SJSA1 (cell line): ENCODE results near the gene BICDL2. TPM values are rescaled to one million over a fixed set of nuclear protein-coding genes. Genes with fewer than 3 reads are reported as not detected.
"Not testable (repeated sequence)": the region's sequence is repeated elsewhere in the genome, so short reads cannot be mapped to it uniquely, and the experiment has no call there.

Experiments
- DNase-seq, 2 experiments: peaks; one replicate each; pipeline ENCODE4 v3.0.0-alpha.2; 2015 to 2020; ENCODE audit warnings: low spot score in 2 of 2, low read depth in 1 of 2
- H3K27ac ChIP-seq: fragments of 250-450 bp; sonication (Bioruptor Pico); 2 replicates; pipeline ENCODE4 v1.5.1; 2020; ENCODE audit warnings: mild to moderate bottlenecking, moderate library complexity
- H3K27me3 ChIP-seq: fragments of 250-450 bp; sonication (Bioruptor Pico); replicated peaks from 2 replicates; pipeline ENCODE4 v1.5.1; 2020; ENCODE audit warnings: mild to moderate bottlenecking, moderate library complexity
- H3K36me3 ChIP-seq: fragments of 250-450 bp; sonication (Bioruptor Pico); 2 replicates; pipeline ENCODE4 v1.5.1; 2020; ENCODE audit warnings: mild to moderate bottlenecking
- H3K4me1 ChIP-seq: fragments of 250-450 bp; sonication (Bioruptor Pico); replicated peaks from 2 replicates; pipeline ENCODE4 v1.6.1; 2021; ENCODE audit warnings: mild to moderate bottlenecking
- H3K4me3 ChIP-seq: fragments of 250-450 bp; sonication (Bioruptor Pico); 2 replicates; pipeline ENCODE4 v1.5.1; 2020; ENCODE audit warnings: mild to moderate bottlenecking
- H3K9me3 ChIP-seq: fragments of 250-450 bp; sonication (Bioruptor Pico); replicated peaks from 2 replicates; pipeline ENCODE4 v1.5.1; 2020; ENCODE audit warnings: mild to moderate bottlenecking
- total RNA-seq: library from RNA; depleted of rRNA; stranded (reverse); fragments of >200 nt; shearing (Covaris generic); gene quantifications from 2 replicates; pipeline ENCODE4 v1.2.3, GENCODE V29; 2014

BICDL2 gene
- total RNA-seq, 1 experiment from 2014 or later: not detected

- H3K9me3 ChIP-seq, H3K4me1 ChIP-seq, H3K27me3 ChIP-seq, H3K27ac ChIP-seq, DNase-seq, H3K36me3 ChIP-seq, H3K4me3 ChIP-seq: not testable (repeated sequence)
These were observed 35.4 kb upstream of the BICDL2 start for GRCh38 chr16:3072148-3072547.

- H3K4me3 ChIP-seq: no peak overlapping the region
- H3K27ac ChIP-seq: no peak overlapping the region
- H3K36me3 ChIP-seq: 0 out of 2 replicates have a peak, but pooled peaks cover 8% of the 10 kb centered on the region
- no peaks in the 10 kb centered on the region for H3K27me3 ChIP-seq
- no peak for DNase-seq
- H3K9me3 ChIP-seq: no peaks in the 10 kb centered on the region
- H3K4me1 ChIP-seq: peaks cover under 1% of the 10 kb centered on the region; the same call in 1 of the 2 replicates
These were observed 34.9 kb upstream of the BICDL2 start for GRCh38 chr16:3071655-3072054.

GRCh38 chr16:3070608-3071111 is 33.9 kb upstream of the BICDL2 start:
- no peaks in the 10 kb centered on the region for H3K27me3 ChIP-seq
- DNase-seq: no peak

GRCh38 chr16:3069146-3069545 is 32.4 kb upstream of the BICDL2 start:
- not testable (repeated sequence) for H3K27me3 ChIP-seq, H3K36me3 ChIP-seq, H3K27ac ChIP-seq, H3K4me3 ChIP-seq, DNase-seq, H3K9me3 ChIP-seq
- H3K4me1 ChIP-seq: peaks cover 24% of the 10 kb centered on the region

More at GRCh38 chr16:3070608-3071111, 33.9 kb upstream of the BICDL2 start:
- Histone ChIP-seq H3K9me3 (no peaks in the 10 kb centered on the region), H3K27ac (no peak overlapping the region), H3K36me3 (0 out of 2 replicates have a peak, but pooled peaks cover 8% of the 10 kb centered on the region), H3K4me3 (no peak overlapping the region), H3K4me1 (peaks cover 10% of the 10 kb centered on the region)

- 0 out of 2 replicates have a peak, but pooled peaks cover 8% of the 10 kb centered on the region for H3K36me3 ChIP-seq
- H3K27ac ChIP-seq: no peak overlapping the region
- H3K27me3 ChIP-seq: no peaks in the 10 kb centered on the region
- H3K9me3 ChIP-seq: no peaks in the 10 kb centered on the region
- no peak for DNase-seq
- H3K4me1 ChIP-seq: peaks cover 24% of the 10 kb centered on the region
- H3K4me3 ChIP-seq: no peak overlapping the region
These were observed 31.7 kb upstream of the BICDL2 start for GRCh38 chr16:3068487-3068886.

GRCh38 chr16:3066440-3066748 is 29.6 kb upstream of the BICDL2 start:
- Histone ChIP-seq H3K27me3 (no peaks in the 10 kb centered on the region), H3K36me3 (0 out of 2 replicates have a peak, but pooled peaks cover 8% of the 10 kb centered on the region), H3K4me1 (peaks cover 24% of the 10 kb centered on the region), H3K27ac (peak overlapping the region; percentile 87; the same call in 1 of the 2 replicates), H3K9me3 (no peaks in the 10 kb centered on the region), H3K4me3 (peak overlapping the region; percentile 35)
- no peak for DNase-seq

- Histone ChIP-seq H3K4me3 (peak overlapping the region; percentile 35), H3K4me1 (peaks cover 24% of the 10 kb centered on the region), H3K27me3 (no peaks in the 10 kb centered on the region), H3K9me3 (no peaks in the 10 kb centered on the region), H3K36me3 (0 out of 2 replicates have a peak, but pooled peaks cover 8% of the 10 kb centered on the region), H3K27ac (peak overlapping the region; percentile 87)
- DNase-seq: peak in 1 of 2 experiments; percentile 16
These were observed 29.1 kb upstream of the BICDL2 start for GRCh38 chr16:3065742-3066439.

- peak within 1 kb of the TSS; percentile 35 for H3K4me3 ChIP-seq
- H3K27ac ChIP-seq: peak within 1 kb of the TSS; percentile 87
These were observed 28.5 kb upstream of the BICDL2 start, which contains the start of gene IL32 for GRCh38 chr16:3065069-3065741. IL32 (plus strand) TSS chr16:3065640; CDS start chr16:3065812, 172 bp downstream.

GRCh38 chr16:3063625-3064386 is 27.1 kb upstream of the BICDL2 start:
- 0 out of 2 replicates have a peak, but pooled peaks cover 8% of the 10 kb centered on the region for H3K36me3 ChIP-seq
- H3K4me3 ChIP-seq: no peak overlapping the region
- DNase-seq: no peak
- H3K27ac ChIP-seq: no peak overlapping the region
- H3K4me1 ChIP-seq: peaks cover 32% of the 10 kb centered on the region
- H3K9me3 ChIP-seq: no peaks in the 10 kb centered on the region
- H3K27me3 ChIP-seq: no peaks in the 10 kb centered on the region

More at GRCh38 chr16:3065069-3065741, 28.5 kb upstream of the BICDL2 start, which contains the start of gene IL32:
- Histone ChIP-seq H3K27me3 (no peaks in the 10 kb centered on the region), H3K4me1 (peaks cover 24% of the 10 kb centered on the region), H3K36me3 (0 out of 2 replicates have a peak, but pooled peaks cover 8% of the 10 kb centered on the region), H3K9me3 (no peaks in the 10 kb centered on the region)
- DNase-seq: peak; percentile 88 to 92

- no peaks in the 10 kb centered on the region for H3K27me3 ChIP-seq
These were observed 25.8 kb upstream of the BICDL2 start for GRCh38 chr16:3062553-3062952.

GRCh38 chr16:3060339-3061127 is 23.8 kb upstream of the BICDL2 start:
- Histone ChIP-seq H3K36me3 (no peaks in the 10 kb centered on the region), H3K27ac (no peak overlapping the region), H3K4me3 (no peak overlapping the region), H3K4me1 (peaks cover 26% of the 10 kb centered on the region), H3K9me3 (no peaks in the 10 kb centered on the region), H3K27me3 (no peaks in the 10 kb centered on the region)
- DNase-seq: no peak

More at GRCh38 chr16:3062553-3062952, 25.8 kb upstream of the BICDL2 start:
- no peak overlapping the region for H3K4me3 ChIP-seq
- DNase-seq: no peak
- no peaks in the 10 kb centered on the region for H3K36me3 ChIP-seq
- H3K4me1 ChIP-seq: peaks cover 37% of the 10 kb centered on the region
- no peak overlapping the region for H3K27ac ChIP-seq
- no peaks in the 10 kb centered on the region for H3K9me3 ChIP-seq

- no peaks in the 10 kb centered on the region for H3K9me3 ChIP-seq
- peak overlapping the region; percentile 77 for H3K27ac ChIP-seq
- H3K27me3 ChIP-seq: no peaks in the 10 kb centered on the region
- H3K36me3 ChIP-seq: no peaks in the 10 kb centered on the region
- peak in 1 of 2 experiments; percentile 44 for DNase-seq
- peak overlapping the region; percentile 76 for H3K4me3 ChIP-seq
- peaks cover 18% of the 10 kb centered on the region for H3K4me1 ChIP-seq
These were observed 23.0 kb upstream of the BICDL2 start for GRCh38 chr16:3059723-3060242.
